ENCODE data around the gene KLHL22. TPM values are rescaled to one million over a fixed set of nuclear protein-coding genes. Genes with fewer than 3 reads are reported as not detected.
"Not testable (repeated sequence)": the region's sequence is repeated elsewhere in the genome, so short reads cannot be mapped to it uniquely, and the experiment has no call there.

The KLHL22 gene
- total RNA-seq: 10 to 100 TPM; 14.1 to 73.8 (median 42.7) TPM

- peak in 1 of 2 donors; percentile 34 for DNase-seq
- TF ChIP-seq CTCF (IDR thresholded peaks at IDR 0.05) (no peak), POLR2A (IDR thresholded peaks at IDR 0.05) (no peak)
These were observed at the start of gene KLHL22 for GRCh38 chr22:20494978-20495860. KLHL22 (minus strand) TSS chr22:20495795; CDS start chr22:20489211, 6,584 bp downstream.

GRCh38 chr22:20545318-20545634 lies 49.7 kb upstream of the KLHL22 start:
- H3K27ac ChIP-seq: peak overlapping the region in 1 of 2 donors; percentile 58
- intact Hi-C loops (cut with DNase I; ENCODE audit: low total_unique reads); H3K9me3 ChIP-seq; H3K36me3 ChIP-seq; H3K27me3 ChIP-seq; H3K4me3 ChIP-seq; DNase-seq: not testable (repeated sequence)
- peaks cover 8 to 12% of the 10 kb centered on the region in 2 donors for H3K4me1 ChIP-seq

More at GRCh38 chr22:20494978-20495860, at the start of gene KLHL22:
- Histone ChIP-seq H3K27ac (peak within 1 kb of the TSS; percentile 93 to 98), H3K4me3 (peak within 1 kb of the TSS; percentile 72 to 88), H3K4me1 (peaks cover 9 to 11% of the 10 kb centered on the region in 2 donors), H3K9me3 (no peaks in the 10 kb centered on the region), H3K27me3 (no peaks in the 10 kb centered on the region), H3K36me3 (no peaks in the 10 kb centered on the region)
- intact Hi-C loops (cut with DNase I; ENCODE audit: low total_unique reads): loop anchor here (10.0 kb wide), 1 partner anchor 60 kb away; the partner anchor contains the start of gene SCARF2

GRCh38 chr22:20542736-20543135 lies 47.1 kb upstream of the KLHL22 start:
- Histone ChIP-seq H3K9me3 (no peaks in the 10 kb centered on the region), H3K4me1 (no peaks in the 10 kb centered on the region), H3K27me3 (no peaks in the 10 kb centered on the region), H3K27ac (no peak overlapping the region), H3K4me3 (no peak overlapping the region), H3K36me3 (no peaks in the 10 kb centered on the region)
- intact Hi-C loops (cut with DNase I; ENCODE audit: low total_unique reads): no loop called here
- no peak for DNase-seq
- TF ChIP-seq POLR2A (IDR thresholded peaks at IDR 0.05): no peak
- no peak for TF ChIP-seq CTCF (IDR thresholded peaks at IDR 0.05)

DNA sequence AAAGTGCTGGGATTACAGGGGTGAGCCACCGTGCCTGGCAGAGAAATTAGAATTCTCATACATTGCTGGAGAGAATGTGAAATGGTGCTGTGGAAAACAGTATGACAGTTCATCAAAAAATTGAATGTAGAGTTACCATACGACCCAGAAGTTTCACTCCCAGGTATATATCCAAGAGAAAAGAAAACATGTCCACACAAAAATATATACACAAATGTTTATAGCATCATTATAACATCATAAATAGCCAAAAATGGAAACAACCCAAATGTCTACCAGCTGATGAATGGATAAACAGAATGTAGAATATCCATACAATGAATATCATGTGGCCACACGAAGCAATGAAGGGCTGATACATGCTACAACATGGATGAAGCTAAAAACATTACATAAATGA lies 46.5 kb upstream of the KLHL22 start:
- TF ChIP-seq POLR2A (IDR thresholded peaks at IDR 0.05): no peak
- TF ChIP-seq CTCF (IDR thresholded peaks at IDR 0.05): no peak

DNA sequence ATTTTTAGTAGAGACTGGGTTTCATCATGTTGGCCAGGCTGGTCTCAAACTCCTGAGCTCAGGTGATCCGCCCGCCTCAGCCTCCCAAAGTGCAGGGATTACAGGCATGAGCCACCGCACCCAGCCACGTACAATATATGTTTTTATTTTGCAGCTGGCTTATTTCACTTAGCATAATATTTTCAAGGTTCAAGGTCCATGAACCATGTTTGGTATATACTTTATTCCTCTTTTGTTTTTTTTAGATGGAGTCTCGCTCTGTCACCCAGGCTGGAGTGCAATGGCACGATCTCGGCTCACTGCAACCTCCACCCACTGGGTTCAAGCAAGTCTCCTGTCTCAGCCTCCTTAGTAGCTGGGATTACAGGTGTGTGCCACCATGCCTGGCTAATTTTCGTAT lies 43.3 kb upstream of the KLHL22 start:
- H3K27ac ChIP-seq; H3K4me3 ChIP-seq; DNase-seq; H3K9me3 ChIP-seq; H3K27me3 ChIP-seq; H3K36me3 ChIP-seq; H3K4me1 ChIP-seq; intact Hi-C loops (cut with DNase I; ENCODE audit: low total_unique reads): not testable (repeated sequence)

More for the DNA sequence above, 46.5 kb upstream of the KLHL22 start:
- Histone ChIP-seq H3K4me3 (no peak overlapping the region), H3K27ac (no peak overlapping the region), H3K4me1 (no peaks in the 10 kb centered on the region), H3K27me3 (no peaks in the 10 kb centered on the region), H3K9me3 (no peaks in the 10 kb centered on the region), H3K36me3 (no peaks in the 10 kb centered on the region)
- intact Hi-C loops (cut with DNase I; ENCODE audit: low total_unique reads): no loop called here
- DNase-seq: no peak

DNA sequence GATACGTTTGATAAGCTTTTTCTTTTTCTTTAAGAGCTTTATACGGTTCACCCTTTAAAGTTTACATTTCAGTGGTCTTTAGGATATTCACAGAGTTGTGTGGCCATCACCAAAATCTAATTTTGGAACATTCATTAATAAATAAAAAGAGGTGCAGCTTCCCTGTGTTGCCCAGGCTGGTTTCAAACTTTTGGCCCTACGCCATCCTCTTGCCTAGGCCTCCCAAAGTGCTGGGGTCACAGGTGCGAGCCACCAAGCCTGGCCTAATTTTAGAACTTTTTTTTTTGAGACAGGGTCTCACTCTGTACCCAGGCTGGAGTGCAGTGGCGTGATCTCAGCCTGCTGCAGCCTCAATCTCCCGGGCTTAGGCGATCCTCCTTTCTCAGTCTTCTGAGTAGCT lies 42.4 kb upstream of the KLHL22 start:
- Histone ChIP-seq H3K4me1 (peaks cover 0 to 8% of the 10 kb centered on the region in 2 donors), H3K4me3 (no peak overlapping the region), H3K27ac (no peak overlapping the region), H3K9me3 (no peaks in the 10 kb centered on the region), H3K36me3 (no peaks in the 10 kb centered on the region), H3K27me3 (no peaks in the 10 kb centered on the region)
- DNase-seq: no peak
- intact Hi-C loops (cut with DNase I; ENCODE audit: low total_unique reads): no loop called here
- no peak for TF ChIP-seq CTCF (IDR thresholded peaks at IDR 0.05)
- no peak for TF ChIP-seq POLR2A (IDR thresholded peaks at IDR 0.05)

Measured in uterus (tissue), 4 donors.